ENCODE data around the gene FRK. TPM values are rescaled to one million over a fixed set of nuclear protein-coding genes. Genes with fewer than 3 reads are reported as not detected.
A peak's percentile ranks its signal among the peaks of the same experiment; 100 is the strongest.

FRK gene, protein sequence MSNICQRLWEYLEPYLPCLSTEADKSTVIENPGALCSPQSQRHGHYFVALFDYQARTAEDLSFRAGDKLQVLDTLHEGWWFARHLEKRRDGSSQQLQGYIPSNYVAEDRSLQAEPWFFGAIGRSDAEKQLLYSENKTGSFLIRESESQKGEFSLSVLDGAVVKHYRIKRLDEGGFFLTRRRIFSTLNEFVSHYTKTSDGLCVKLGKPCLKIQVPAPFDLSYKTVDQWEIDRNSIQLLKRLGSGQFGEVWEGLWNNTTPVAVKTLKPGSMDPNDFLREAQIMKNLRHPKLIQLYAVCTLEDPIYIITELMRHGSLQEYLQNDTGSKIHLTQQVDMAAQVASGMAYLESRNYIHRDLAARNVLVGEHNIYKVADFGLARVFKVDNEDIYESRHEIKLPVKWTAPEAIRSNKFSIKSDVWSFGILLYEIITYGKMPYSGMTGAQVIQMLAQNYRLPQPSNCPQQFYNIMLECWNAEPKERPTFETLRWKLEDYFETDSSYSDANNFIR
- under 1 TPM; 0.16 to 0.71 (median 0.41) TPM for total RNA-seq
- 1 to 10 TPM; 3.2 to 6.5 (median 3.6) TPM for polyA plus RNA-seq

DNA sequence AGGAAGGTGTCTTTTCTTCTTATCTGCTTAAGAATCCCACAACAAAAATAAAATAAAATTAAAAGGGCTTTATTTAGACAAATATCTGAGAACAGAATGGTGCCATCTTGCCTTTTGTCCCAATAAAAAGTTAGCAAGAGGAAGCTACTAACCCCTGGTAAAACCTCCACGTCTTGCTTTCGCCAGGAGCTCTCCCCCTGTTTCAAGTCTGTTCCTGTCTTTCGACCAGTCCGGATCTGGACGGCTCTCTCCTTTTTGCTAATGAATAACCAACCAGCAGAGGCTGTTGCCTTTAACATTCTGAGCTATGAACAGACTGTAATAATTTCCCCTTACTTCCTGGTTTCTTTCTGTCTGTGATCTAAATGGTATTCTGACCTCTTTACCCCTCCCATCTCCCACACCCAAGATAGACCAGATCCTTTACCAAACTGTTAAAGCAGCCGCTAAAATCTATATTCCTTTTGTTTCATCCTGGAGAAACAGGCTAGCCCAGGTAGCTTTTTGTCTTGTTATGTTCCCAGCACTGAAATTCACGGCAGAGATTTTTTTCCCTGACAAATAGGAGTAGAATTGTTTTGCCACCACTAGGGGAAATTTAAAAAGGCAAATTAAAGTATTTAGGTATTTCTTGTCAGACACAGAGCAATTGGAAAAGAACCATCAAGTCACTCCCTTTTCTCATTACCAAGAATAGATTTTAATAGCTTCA, at the start of gene FRK:
FRK (minus strand) TSS at position 320 of the 712 bp plus-strand sequence. CDS start 580 bp downstream, outside the sequence.
- H3K27ac ChIP-seq = peak within 1 kb of the TSS in 3 of 4 donors; percentile 35 to 47 (median 41)
- no peaks in the 10 kb centered on the region for H3K27me3 ChIP-seq
- H3K4me3 ChIP-seq = peak within 1 kb of the TSS in 3 of 4 donors; percentile 16 to 26 (median 17)
- H3K9me3 ChIP-seq = no peaks in the 10 kb centered on the region
- DNase-seq = no peak
- TF ChIP-seq EP300 (IDR thresholded peaks at IDR 0.05) = no peak
- TF ChIP-seq, protein P1, sequence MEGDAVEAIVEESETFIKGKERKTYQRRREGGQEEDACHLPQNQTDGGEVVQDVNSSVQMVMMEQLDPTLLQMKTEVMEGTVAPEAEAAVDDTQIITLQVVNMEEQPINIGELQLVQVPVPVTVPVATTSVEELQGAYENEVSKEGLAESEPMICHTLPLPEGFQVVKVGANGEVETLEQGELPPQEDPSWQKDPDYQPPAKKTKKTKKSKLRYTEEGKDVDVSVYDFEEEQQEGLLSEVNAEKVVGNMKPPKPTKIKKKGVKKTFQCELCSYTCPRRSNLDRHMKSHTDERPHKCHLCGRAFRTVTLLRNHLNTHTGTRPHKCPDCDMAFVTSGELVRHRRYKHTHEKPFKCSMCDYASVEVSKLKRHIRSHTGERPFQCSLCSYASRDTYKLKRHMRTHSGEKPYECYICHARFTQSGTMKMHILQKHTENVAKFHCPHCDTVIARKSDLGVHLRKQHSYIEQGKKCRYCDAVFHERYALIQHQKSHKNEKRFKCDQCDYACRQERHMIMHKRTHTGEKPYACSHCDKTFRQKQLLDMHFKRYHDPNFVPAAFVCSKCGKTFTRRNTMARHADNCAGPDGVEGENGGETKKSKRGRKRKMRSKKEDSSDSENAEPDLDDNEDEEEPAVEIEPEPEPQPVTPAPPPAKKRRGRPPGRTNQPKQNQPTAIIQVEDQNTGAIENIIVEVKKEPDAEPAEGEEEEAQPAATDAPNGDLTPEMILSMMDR (IDR thresholded peaks at IDR 0.05) = peak in 1 of 4 experiments; percentile 33
- TF ChIP-seq POLR2A (IDR thresholded peaks at IDR 0.05) = peak in 1 of 2 donors; percentile 28
- no peaks in the 10 kb centered on the region for H3K36me3 ChIP-seq
- H3K4me1 ChIP-seq = no peaks in the 10 kb centered on the region
- intact Hi-C loops (cut with DNase I) = no loop called here
- 17 to 65% methylated on average over 7 of the region's 7 CpGs for WGBS, 2 donors

DNA sequence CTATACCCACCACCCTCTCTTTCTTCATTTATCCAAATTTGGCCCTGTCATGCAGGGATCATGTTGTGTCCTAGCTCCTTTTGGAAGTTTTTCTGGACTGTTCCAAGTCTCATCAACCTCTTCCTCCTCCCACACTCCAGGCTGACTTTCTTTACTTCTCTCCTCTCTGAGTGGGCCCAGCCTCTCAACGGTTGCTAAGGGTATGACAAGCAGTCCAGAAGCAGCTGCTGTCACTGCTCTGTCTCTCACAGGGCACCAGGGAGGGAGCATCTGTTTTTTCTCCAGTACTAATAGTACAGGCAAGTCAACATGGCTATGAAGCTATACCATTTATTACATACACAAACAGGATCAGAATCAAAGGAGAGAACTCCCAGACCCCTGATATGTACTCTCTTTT, 48.1 kb upstream of the FRK start:
- H3K4me1 ChIP-seq = peaks cover 0 to 12% (median 6%) of the 10 kb centered on the region in 4 donors
- 47 to 65% methylated on average over 1 of the region's 1 CpG for WGBS, 2 donors
- no peak for TF ChIP-seq POLR2A (IDR thresholded peaks at IDR 0.05)
- TF ChIP-seq POLR2AphosphoS5 (IDR thresholded peaks at IDR 0.05) = no peak
- TF ChIP-seq, protein P1 (IDR thresholded peaks at IDR 0.05) = no peak
- no peak for TF ChIP-seq EP300 (IDR thresholded peaks at IDR 0.05)
- H3K36me3 ChIP-seq = peaks cover 5 to 64% (median 12%) of the 10 kb centered on the region in 4 donors
- DNase-seq = no peak
- intact Hi-C loops (cut with DNase I) = no loop called here
- no peaks in the 10 kb centered on the region for H3K27me3 ChIP-seq
- no peaks in the 10 kb centered on the region for H3K9me3 ChIP-seq
- H3K4me3 ChIP-seq = no peak overlapping the region
- H3K27ac ChIP-seq = no peak overlapping the region

DNA sequence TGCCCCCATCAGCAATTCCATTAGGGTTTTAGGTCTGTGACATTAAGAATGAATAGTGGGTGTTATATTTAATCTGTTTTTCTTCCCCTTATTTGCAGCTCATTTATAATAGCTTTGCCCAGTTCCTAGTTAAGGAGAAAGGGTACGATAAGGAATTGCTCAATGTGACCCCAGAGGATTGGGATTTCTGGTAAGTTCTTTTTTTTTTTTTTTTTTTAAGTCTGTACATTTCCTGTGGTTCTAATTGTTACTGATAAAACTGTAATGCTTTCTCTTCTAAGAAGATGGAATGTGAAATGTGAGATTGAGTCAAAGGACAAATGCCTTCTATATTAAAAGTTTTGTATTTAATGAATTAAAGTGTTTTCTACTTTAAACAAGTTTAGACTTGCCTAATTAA, 45.5 kb upstream of the FRK start:
- WGBS, 2 donors = 62 to 66% methylated on average over 1 of the region's 1 CpG

DNA sequence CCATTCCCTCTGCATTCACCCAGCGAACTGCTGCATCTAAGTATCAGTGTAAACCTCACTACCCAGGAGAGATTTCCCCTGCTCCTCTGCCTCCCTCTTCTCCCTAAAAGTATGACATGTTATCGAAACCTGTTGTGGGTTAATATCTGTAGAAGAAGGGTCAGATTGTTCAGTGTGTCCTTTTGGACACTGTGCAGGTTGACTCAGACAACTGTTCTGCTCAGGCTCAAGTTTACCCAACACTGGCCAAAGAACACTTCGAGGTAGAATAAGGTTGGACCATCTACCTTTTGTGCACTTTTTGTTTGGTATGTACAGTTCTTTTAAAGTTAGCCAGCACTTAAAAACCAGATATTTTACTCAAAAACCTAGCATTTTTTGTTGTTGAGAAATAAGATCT, 44.6 kb upstream of the FRK start:
- Histone ChIP-seq H3K4me3 (no peak overlapping the region), H3K27ac (no peak overlapping the region), H3K27me3 (no peaks in the 10 kb centered on the region), H3K4me1 (peaks cover 0 to 22% (median 19%) of the 10 kb centered on the region in 4 donors), H3K36me3 (peaks cover 1 to 28% (median 4%) of the 10 kb centered on the region in 4 donors), H3K9me3 (no peaks in the 10 kb centered on the region)
- no peak for DNase-seq
- intact Hi-C loops (cut with DNase I) = no loop called here
- WGBS, 2 donors = 90 to 93% methylated on average over 3 of the region's 3 CpGs
- TF ChIP-seq POLR2AphosphoS5 (IDR thresholded peaks at IDR 0.05) (no peak), EP300 (IDR thresholded peaks at IDR 0.05) (no peak), POLR2A (IDR thresholded peaks at IDR 0.05) (no peak)
- TF ChIP-seq, protein P1 (IDR thresholded peaks at IDR 0.05) = no peak

More for the DNA sequence above, 45.5 kb upstream of the FRK start:
- intact Hi-C loops (cut with DNase I) = no loop called here
- Histone ChIP-seq H3K36me3 (peaks cover 5 to 37% (median 10%) of the 10 kb centered on the region in 4 donors), H3K27ac (no peak overlapping the region), H3K4me3 (no peak overlapping the region), H3K4me1 (peaks cover 0 to 22% (median 19%) of the 10 kb centered on the region in 4 donors), H3K27me3 (no peaks in the 10 kb centered on the region), H3K9me3 (no peaks in the 10 kb centered on the region)
- DNase-seq = no peak
- no peak for TF ChIP-seq POLR2A (IDR thresholded peaks at IDR 0.05)
- no peak for TF ChIP-seq EP300 (IDR thresholded peaks at IDR 0.05)
- TF ChIP-seq POLR2AphosphoS5 (IDR thresholded peaks at IDR 0.05) = no peak
- TF ChIP-seq, protein P1 (IDR thresholded peaks at IDR 0.05) = no peak

Data from sigmoid colon (tissue), 7 donors.